Testis (tissue), 2 donors: Measurements from ENCODE around the gene CIITA.

ENCODE experiments used
- CTCF ChIP-seq, 3 experiments: fragments of 450-650 bp in 2 of 3; fragments of 200-600 bp in 1 of 3; sonication (generic) in 1 of 3; IDR thresholded peaks; one replicate each; pipeline ENCODE4 v1.5.1; 2016 to 2019; ENCODE audit warnings: antibody characterized with exemption in 3 of 3, mild to moderate bottlenecking in 2 of 3, moderate library complexity in 1 of 3
- POLR2A ChIP-seq: fragments of 450-650 bp; IDR thresholded peaks from one replicate; pipeline ENCODE4 v1.6.1; 2017; ENCODE audit warnings: antibody characterized with exemption, mild to moderate bottlenecking, moderate library complexity

GRCh38 chr16:10967986-10968385 is 91.0 kb downstream of the CIITA start:
- TF ChIP-seq CTCF (IDR thresholded peaks at IDR 0.05): no peak
- no peak for TF ChIP-seq POLR2A
